ENCODE results near the gene OGFR.

- TF ChIP-seq POLR2A (IDR thresholded peaks at IDR 0.05; ENCODE audit: extremely low read depth, insufficient read length) (no peak), CTCF (IDR thresholded peaks at IDR 0.05; ENCODE audit: low read depth, low read length) (no peak), MAX (IDR thresholded peaks at IDR 0.05; ENCODE audit: low read depth, low read length) (no peak)
Measured at GRCh38 chr20:62811320-62811719, 6.7 kb downstream of the OGFR start.

Data from NB4 (cell line).